GM12891 (cell line): ENCODE measurements around the gene ABLIM2.

Experiments used
- PAX5 ChIP-seq: IDR thresholded peaks from 2 replicates; pipeline ENCODE4 v1.6.1; 2011; ENCODE audit warnings: low read length, moderate library complexity, mild to moderate bottlenecking; ENCODE audit not compliant: insufficient read depth, severe bottlenecking
- POLR2A ChIP-seq: IDR thresholded peaks from 2 replicates; pipeline ENCODE4 v1.6.1; 2011; ENCODE audit warnings: low read depth, low read length, control low read depth
- POLR2AphosphoS5 ChIP-seq: IDR thresholded peaks from 2 replicates; pipeline ENCODE4 v1.6.1; 2011; ENCODE audit warnings: low read depth, low read length, control low read depth
- POU2F2 ChIP-seq: IDR thresholded peaks from 2 replicates; pipeline ENCODE4 v1.6.1; 2011; ENCODE audit warnings: low read depth, mild to moderate bottlenecking, control low read depth, low read length, moderate library complexity
- TAF1 ChIP-seq: IDR thresholded peaks from 2 replicates; pipeline ENCODE4 v1.6.1; 2011; ENCODE audit warnings: low read depth, low read length, control low read depth

DNA sequence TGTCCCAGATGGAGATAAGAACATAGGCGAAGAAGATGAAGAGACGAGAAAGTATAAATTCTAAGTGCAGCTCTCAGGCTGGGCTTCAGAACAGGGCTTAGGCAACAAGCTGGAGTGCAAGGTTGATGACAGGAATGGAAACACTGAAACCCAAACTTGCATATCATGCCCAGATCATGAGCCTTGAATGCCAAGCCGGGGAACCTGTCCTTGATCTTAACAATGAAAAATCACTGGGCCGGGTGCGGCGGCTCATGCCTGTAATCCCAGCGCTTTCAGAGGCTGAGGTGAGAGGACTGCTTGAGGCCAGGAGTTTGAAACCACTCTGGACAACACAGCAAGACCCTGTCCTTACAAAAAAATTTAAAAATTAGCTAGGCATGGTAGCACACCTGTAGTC is 236.1 kb downstream of the ABLIM2 start:
- TF ChIP-seq POLR2A, result no peak
- no peak for TF ChIP-seq POU2F2
- TF ChIP-seq POLR2AphosphoS5, result no peak
- no peak for TF ChIP-seq TAF1
- no peak for TF ChIP-seq PAX5
